ENCODE data around the gene DOCK10. TPM values are rescaled to one million over a fixed set of nuclear protein-coding genes. Genes with fewer than 3 reads are reported as not detected.

DOCK10 gene
- total and polyA plus RNA-seq, 3 donors from 2014 or later = 2.9 to 20.2 (median 11.4) TPM

DNA sequence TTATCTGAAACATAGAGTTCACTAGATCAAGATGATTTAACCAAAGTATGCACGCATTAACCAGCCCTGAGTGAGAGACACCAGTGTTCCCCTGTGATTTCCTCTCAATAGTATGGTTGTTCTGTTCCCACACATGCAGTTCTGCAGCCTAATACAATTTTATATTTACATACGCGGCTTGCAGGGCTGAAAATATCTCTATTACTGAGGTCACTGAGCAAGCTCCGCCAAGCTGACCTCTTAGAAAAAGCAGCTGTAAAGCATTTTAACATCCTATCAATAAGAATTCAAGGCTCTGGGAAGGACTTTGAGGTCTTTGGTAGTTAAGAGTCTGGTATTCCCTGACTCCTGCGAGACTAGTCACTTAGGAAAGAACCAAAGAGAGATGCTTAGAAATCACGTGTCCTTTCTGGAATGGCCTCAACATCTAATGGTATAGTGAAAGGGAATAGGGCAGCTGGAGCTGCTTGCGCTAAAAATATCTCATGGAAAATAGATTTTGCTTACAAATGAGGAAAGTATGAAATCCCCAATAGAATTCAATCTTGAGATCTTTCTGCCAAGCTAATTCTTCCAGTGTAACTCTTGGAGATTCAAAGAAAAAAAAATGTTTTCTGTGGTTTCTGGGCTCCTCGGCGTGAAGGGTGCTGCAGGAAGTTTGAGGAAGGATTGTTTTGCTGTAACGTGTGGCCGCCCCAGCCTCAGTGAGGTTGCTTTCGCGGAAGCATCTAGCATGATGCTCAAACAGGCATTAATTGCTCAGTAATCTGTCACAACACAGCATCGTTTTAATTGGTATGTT, 59.2 kb downstream of the DOCK10 start:
- no peak for DNase-seq
- H3K9me3 ChIP-seq = no peaks in the 10 kb centered on the region
- no peaks in the 10 kb centered on the region for H3K27me3 ChIP-seq
- 22 to 26% methylated on average over 14 of the region's 14 CpGs for WGBS, 2 donors
- no peaks in the 10 kb centered on the region for H3K4me1 ChIP-seq
- no peak overlapping the region for H3K4me3 ChIP-seq
- no peaks in the 10 kb centered on the region for H3K36me3 ChIP-seq (ENCODE audit: low read depth, missing control alignments)
- intact Hi-C loops (cut with DNase I; ENCODE audit: low total_unique reads) = no loop called here
- no peak overlapping the region for H3K27ac ChIP-seq
- TF ChIP-seq, protein P1, sequence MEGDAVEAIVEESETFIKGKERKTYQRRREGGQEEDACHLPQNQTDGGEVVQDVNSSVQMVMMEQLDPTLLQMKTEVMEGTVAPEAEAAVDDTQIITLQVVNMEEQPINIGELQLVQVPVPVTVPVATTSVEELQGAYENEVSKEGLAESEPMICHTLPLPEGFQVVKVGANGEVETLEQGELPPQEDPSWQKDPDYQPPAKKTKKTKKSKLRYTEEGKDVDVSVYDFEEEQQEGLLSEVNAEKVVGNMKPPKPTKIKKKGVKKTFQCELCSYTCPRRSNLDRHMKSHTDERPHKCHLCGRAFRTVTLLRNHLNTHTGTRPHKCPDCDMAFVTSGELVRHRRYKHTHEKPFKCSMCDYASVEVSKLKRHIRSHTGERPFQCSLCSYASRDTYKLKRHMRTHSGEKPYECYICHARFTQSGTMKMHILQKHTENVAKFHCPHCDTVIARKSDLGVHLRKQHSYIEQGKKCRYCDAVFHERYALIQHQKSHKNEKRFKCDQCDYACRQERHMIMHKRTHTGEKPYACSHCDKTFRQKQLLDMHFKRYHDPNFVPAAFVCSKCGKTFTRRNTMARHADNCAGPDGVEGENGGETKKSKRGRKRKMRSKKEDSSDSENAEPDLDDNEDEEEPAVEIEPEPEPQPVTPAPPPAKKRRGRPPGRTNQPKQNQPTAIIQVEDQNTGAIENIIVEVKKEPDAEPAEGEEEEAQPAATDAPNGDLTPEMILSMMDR (IDR thresholded peaks at IDR 0.05) = no peak
- no peak for TF ChIP-seq POLR2A (IDR thresholded peaks at IDR 0.05)

DNA sequence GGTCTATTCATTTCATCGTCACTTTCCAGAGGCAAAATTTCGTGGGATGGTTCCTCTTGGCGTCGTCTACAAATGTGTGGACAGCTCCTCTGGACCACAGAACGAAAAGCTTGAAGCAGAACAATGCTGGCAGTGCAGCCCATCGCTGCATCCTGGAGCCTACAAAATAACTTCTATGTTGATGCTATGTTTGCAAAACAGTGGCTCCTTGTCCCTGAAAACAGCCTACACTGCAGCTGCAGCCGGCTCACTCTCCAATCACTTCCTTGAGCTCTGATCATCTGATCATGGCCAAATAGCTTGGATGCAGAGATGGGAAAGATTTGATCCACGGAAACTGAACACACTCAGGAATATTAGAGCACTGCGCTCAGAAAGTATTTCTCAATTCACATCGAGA, 60.0 kb downstream of the DOCK10 start:
- no peak overlapping the region for H3K27ac ChIP-seq
- intact Hi-C loops (cut with DNase I; ENCODE audit: low total_unique reads) = no loop called here
- no peaks in the 10 kb centered on the region for H3K4me1 ChIP-seq
- TF ChIP-seq, protein P1 (IDR thresholded peaks at IDR 0.05) = no peak
- no peak for TF ChIP-seq POLR2A (IDR thresholded peaks at IDR 0.05)
- no peaks in the 10 kb centered on the region for H3K36me3 ChIP-seq (ENCODE audit: low read depth, missing control alignments)
- H3K27me3 ChIP-seq = no peaks in the 10 kb centered on the region
- DNase-seq = no peak
- H3K4me3 ChIP-seq = no peak overlapping the region
- WGBS, 2 donors = 42 to 51% methylated on average over 7 to 10 of the region's 10 CpGs
- H3K9me3 ChIP-seq = no peaks in the 10 kb centered on the region

DNA sequence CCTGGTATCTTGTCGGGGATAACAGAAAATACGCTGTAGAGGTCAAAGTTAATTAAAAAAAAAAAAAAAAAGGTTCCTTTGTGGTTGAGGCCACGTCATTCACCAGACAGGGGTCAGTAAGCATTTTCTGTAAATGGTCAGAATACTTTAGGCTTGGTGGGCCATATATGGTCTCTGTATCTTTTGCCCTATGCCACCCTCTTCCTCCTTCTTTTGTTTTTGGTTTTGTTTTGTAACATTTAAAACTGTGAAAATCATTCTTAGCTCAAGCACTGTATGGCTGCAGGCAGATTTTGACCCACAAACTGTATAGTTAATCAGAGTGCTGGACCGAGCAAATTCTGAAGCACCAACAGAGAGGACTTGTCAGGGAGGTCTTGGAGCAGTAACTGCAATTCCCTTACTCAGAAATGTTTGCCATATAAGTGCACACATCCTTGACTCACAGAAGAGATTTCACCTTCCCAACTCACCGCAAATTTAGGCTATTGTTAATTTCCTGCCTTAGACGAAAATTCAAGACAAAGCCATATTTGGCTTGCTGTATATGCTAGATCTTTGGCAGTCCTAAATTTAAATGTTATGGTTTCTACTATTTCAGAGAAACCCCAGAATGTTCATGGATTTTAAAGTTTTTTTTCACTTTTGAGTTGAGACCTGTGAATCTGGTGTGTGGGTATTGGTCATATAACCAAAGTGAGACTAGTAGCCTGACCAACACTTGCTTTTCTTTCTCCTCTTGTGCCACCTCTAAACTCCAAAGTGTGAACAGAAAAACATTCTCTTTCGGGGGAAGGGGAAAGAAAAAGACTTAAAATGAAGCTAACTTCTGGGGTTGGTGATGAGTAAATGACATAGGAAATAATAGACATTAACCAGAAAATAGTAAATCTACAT, 65.4 kb downstream of the DOCK10 start:
- TF ChIP-seq, protein P1 (IDR thresholded peaks at IDR 0.05) = no peak
- no peak for TF ChIP-seq POLR2A (IDR thresholded peaks at IDR 0.05)
- WGBS, 2 donors = 85 to 91% methylated on average over 7 of the region's 7 CpGs
- intact Hi-C loops (cut with DNase I; ENCODE audit: low total_unique reads) = no loop called here

DNA sequence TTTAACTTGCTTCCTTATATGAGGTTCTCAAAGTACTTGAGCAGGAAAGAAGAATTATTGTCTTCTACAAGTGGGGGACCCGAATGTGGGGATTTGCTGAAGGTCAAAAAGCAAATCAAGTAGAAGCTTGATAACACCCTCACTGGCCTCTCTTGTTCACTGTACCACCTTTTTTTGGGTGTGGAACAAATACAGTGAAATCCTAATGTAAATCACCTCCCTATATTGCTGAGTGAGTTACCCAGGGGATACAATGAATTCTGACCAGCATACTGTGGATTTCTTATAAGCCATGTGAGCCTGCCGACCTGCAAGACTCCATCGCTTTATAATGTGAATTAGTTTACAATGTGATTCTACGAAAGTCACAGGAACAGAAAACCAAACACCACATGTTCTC, 66.5 kb downstream of the DOCK10 start:
- Histone ChIP-seq H3K27ac (no peak overlapping the region), H3K36me3 (ENCODE audit: low read depth, missing control alignments) (no peaks in the 10 kb centered on the region)
- intact Hi-C loops (cut with DNase I; ENCODE audit: low total_unique reads) = no loop called here

More for the DNA sequence above, 65.4 kb downstream of the DOCK10 start:
- no peak overlapping the region for H3K4me3 ChIP-seq
- no peak for DNase-seq
- H3K27ac ChIP-seq = no peak overlapping the region
- no peaks in the 10 kb centered on the region for H3K9me3 ChIP-seq
- no peaks in the 10 kb centered on the region for H3K27me3 ChIP-seq
- H3K4me1 ChIP-seq = no peaks in the 10 kb centered on the region
- no peaks in the 10 kb centered on the region for H3K36me3 ChIP-seq (ENCODE audit: low read depth, missing control alignments)

More for the DNA sequence above, 66.5 kb downstream of the DOCK10 start:
- WGBS, 2 donors = 70 to 80% methylated on average over 4 of the region's 4 CpGs
- Histone ChIP-seq H3K27me3 (no peaks in the 10 kb centered on the region), H3K4me1 (no peaks in the 10 kb centered on the region), H3K4me3 (no peak overlapping the region), H3K9me3 (no peaks in the 10 kb centered on the region)
- TF ChIP-seq, protein P1 (IDR thresholded peaks at IDR 0.05) = no peak
- TF ChIP-seq POLR2A (IDR thresholded peaks at IDR 0.05) = no peak
- DNase-seq = no peak

Data from testis (tissue), 3 donors.